ENCODE measurements around the gene SLC16A3.

DNA sequence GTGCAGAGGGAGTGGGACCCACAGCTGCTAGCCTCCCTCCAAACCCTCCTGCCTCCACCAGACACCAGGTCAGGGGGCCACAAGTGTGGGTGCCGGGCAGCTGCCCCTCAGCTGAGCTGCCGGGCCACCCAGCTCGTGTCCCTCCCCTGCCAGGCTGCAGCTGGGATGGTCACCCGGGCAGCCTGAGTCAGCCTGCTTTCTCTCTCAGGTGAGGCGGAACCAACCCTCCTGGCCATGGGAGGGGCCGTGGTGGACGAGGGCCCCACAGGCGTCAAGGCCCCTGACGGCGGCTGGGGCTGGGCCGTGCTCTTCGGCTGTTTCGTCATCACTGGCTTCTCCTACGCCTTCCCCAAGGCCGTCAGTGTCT is 6.9 kb downstream of the SLC16A3 start:
- TF ChIP-seq CTCF (IDR thresholded peaks at IDR 0.05) (no peak), POLR2A (IDR thresholded peaks at IDR 0.05) (no peak)

Data from body of pancreas (tissue), 4 donors.